Hematopoietic multipotent progenitor cell treated with erythropoietin and hydrocortisone succinate and interleukin-3 and kit ligand, for 17 days (in vitro differentiated cells): Measurements from ENCODE around the gene LY6G5B.

ENCODE experiments used
- DNase-seq: peaks from one replicate; pipeline ENCODE4 v3.0.0-alpha.2; 2015; ENCODE audit warnings: low spot score

The LY6G5B gene

GRCh38 chr6:31663126-31663960 lies 6.4 kb upstream of the LY6G5B start:
- DNase-seq, result peak; percentile 21

DNA sequence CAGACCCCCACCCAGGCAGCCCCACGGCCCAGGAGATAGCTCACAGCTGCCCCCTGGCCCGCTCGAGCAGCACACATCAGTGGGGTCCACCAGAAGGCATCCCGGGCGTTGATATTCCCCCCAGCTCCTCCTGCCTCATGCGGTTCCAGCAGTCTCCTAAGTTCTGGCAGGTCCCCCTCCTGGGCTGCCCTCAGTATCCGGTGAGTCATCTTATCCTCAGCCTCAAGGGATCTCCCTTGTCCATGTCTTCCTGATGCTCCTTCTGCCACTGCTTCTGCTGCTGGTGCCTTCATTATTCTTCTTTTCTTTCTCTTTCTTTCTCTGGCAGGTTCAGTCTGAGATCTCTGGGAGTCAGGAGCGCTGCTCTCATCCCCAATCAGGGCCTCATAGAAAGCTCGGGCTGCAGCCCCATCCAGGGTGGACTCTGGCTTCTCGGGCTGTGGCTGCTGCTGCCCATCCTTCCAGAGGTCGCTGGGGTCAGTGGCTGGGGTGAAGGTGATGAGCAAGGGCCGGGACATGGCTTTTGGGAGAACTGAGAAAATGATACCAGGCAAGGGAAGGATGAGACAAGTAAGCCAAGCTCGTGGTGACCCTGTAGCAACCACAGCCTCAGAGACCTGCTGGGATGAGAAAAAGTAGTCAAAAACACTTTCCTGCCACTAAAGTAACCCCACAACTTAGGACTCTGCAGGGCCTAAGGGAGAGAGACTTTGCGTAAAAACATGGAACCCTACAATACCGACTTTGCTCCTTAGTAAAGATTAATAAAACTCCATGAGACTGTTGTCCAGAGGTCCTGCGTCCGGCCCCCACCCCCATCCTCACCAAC lies 5.6 kb upstream of the LY6G5B start:
- peak; percentile 48 for DNase-seq

- peak; percentile 89 for DNase-seq
These were observed 4.8 kb upstream of the LY6G5B start, which contains the start of gene GPANK1 for GRCh38 chr6:31664790-31665500. GPANK1 (minus strand) TSS chr6:31664997; CDS start chr6:31664478, 519 bp downstream.

GRCh38 chr6:31665501-31666336 lies 4.1 kb upstream of the LY6G5B start, which contains the start of gene CSNK2B:
CSNK2B (plus strand) TSS chr6:31666080; CDS start chr6:31666832, 752 bp downstream.
- peak; percentile 97 for DNase-seq

DNA sequence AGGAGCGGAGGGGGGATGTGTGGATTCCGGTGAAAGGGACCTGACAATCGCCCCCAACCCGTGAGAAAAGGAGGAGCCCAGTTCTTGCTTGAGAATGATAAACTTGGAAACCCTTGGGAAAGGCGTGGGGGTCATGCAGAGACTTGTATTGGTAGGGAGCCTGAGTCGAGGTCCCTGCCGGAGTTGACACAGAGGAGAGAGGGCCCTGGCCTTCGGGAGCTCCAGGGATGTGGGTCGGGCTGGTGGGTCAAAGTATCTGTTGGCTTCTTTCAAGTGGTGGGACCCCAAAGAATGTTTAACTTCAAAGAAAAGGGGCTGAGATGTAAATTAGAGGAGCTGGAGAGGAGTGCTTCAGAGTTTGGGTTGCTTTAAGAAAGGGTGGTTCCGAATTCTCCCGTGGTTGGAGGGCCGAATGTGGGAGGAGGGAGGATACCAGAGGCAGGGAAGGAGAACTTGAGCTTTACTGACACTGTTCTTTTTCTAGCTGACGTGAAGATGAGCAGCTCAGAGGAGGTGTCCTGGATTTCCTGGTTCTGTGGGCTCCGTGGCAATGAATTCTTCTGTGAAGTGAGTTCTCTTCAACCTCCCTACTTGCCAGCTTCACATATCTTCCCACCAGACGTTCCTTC lies 3.3 kb upstream of the LY6G5B start:
- peak; percentile 35 for DNase-seq

- no peak for DNase-seq
These were observed 6.6 kb downstream of the LY6G5B start for GRCh38 chr6:31676322-31676903.

DNA sequence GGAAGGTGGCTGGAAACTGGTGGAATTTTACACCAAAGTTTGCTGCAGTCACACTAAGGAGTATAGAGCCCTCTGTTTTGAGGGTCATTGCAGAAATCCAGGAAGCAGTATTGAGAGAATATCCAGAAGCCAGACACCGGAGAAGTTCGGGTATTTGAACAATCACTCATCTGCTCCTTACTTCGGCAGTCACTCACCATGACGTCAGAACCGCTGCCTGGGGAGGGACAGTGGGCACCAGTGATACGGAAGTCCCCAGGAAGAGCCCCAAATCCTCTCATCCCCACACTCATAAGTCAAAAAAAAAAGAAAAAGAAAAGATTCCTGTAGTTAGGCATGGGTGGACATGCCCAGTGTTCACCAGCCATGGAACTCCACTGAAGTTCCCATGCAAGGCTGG lies 7.1 kb downstream of the LY6G5B start:
- no peak for DNase-seq

DNA sequence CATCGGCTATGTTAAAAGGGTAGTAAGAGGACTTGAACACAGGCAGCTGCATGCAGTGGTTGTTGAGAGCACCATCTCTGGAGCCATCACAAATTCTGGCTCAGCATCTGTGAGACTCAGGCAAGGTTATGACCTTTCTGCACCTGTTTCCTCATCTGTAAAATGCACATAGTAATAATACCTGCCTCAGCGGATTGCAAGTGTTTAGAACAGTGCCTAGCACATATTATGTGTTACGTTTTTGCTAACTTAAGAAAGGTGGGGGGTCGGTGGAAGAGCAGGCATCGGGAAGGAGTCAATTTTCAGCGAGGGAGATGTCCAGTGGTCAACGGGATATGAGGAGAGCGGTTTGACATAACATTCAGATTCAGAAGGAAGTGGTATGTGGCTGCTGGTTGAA lies 8.2 kb downstream of the LY6G5B start:
- no peak for DNase-seq

DNA sequence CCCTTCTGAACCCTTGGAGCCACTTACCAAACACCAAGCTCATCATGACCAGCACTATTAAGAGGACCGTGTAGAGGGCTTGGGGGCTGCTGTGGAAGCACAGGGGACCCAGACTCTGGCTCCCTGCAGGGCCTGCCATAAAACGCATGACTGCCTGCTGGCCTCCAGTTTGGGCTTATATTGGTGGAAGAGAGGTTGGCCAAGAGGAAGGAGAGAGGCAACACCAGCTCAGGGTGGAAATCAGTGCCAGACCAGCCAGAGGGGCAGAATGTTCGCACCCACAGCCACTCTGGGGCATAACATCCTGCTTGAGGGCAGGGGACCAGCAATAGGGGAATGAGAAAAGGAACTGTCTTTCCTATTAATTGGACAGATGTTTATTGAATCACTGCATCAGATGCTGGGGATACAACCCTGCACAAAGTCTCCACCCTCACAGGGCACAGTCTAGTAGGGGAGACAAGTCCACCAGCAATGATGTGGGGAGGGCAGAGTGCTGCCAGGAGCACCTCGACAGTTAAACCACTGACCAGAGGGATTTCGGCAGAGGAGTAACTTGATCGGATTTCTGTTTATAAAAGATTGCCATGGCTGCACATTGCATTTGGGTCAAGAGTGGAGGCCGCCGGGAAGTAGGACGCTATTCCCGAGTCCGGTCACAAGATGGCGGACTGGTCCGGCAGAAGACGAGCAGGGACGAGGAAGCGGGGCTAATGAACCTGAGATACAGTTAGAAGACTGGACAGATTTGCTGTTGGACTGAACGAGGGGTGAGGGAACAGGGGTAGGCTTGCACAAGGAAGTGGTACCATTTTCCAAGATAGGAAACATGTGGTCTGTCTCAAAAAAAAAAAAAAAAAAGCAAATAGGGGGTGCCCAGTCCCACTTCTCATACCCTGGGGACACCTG lies 10.7 kb downstream of the LY6G5B start, which contains the start of gene LY6G5C:
Gene LY6G5C, minus strand, starts transcription at position 842 of the 909 bp plus-strand sequence. Its CDS starts 694 bp downstream, at position 148.
- DNase-seq, result peak; percentile 80

GRCh38 chr6:31681135-31681671 lies 11.4 kb downstream of the LY6G5B start:
- no peak for DNase-seq

DNA sequence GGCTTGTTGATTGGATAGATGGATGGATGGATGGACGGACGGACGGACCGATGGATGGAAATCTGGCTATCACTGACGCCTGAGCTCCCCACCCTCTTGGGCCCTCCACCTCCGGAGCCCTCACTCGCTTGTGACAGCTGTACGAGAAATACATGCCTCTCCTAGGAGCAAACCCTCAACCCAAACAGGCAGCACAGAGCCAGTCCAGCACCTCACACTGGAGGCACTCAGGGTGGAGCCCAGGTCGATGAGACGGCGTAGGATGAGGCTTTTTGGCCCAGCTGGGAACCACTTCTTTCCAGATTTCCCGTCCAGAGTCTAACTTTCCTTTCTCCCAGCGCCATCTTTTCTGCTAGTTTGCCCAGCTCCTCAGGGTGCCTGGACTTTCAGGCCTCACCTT lies 13.8 kb downstream of the LY6G5B start:
- no peak for DNase-seq

GRCh38 chr6:31686483-31686882 lies 16.7 kb downstream of the LY6G5B start:
- DNase-seq, result peak; percentile 31

GRCh38 chr6:31687321-31687720 lies 17.5 kb downstream of the LY6G5B start:
- no peak for DNase-seq

DNA sequence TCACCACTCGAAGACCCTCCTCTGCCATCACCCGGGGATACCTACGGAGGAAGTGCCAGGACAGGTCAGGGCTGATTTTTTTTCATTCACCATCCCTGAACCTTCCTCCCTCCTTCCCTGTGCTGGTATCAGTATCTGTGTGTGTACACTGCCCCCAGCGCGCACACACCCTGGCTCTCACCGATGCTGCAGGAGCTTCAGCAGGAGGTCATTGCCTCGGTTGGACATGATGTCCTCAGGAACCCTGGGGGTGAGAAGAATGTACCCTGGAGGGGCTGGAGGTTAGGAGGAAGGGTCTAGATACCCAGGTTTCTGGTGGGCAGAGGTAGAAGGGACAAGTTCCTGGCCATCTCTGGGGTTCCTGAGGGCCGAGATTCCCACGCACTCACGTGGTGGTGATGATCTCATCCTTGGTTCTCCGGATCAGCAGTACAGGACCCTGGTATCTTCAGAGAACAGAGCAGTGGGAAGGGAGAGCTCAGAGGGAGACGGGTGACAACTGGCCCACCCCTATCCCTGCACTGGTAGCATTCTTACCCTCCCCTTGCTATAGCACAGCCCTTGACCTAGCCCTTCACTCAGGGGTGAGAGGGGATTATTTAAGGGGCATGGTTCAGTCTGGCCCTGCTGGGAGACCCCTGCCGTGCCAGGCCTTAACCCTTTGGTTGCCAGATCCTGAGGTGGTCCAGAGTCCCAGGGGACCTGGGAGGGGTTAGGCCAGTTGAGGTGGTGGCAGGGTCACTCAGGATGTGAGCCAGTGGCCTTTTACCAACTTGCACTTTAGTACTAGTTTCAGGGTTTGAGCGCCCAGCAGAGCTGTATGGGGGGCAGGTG lies 18.3 kb downstream of the LY6G5B start:
- DNase-seq, result no peak

DNA sequence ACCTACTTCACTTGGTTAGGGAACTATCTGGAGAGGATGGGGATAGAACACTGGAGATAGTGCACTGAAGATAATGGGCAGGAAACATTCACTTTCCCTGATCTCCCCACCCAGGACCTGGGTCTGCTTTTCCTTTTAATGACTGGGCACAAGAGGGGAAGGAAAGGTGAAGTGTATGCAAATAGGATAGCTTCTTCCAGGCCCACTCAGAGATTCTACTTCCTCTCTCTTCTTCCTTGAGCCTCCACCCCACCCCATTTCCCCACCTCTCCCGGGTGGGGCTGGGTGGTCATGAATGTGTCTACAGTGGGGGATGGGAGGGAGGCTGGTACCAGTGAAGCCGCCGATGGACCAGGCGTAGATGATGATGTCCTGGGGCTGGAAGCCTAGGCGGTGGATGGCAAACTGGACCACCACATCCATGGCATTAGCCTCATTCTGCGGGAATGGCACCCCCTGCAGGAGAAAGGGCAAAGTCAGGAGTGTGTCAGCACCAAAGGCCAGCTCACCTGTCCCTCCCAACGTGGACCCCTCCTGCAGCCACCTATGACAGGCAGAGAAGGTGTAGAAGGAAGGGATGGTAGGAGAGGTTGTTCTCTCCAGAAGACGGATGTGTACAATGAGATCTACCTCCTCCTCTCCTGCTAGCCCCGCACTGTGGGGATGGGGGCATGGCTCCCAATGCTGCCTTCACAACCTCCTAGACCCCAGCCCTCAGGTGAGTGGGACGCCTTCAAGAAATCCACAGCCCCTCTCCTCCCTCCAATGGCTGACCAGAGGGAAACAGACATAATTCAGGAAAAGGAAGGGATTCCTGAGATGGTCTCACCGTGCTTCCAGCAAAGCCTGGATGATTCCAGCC lies 19.7 kb downstream of the LY6G5B start:
- peak; percentile 23 for DNase-seq

DNA sequence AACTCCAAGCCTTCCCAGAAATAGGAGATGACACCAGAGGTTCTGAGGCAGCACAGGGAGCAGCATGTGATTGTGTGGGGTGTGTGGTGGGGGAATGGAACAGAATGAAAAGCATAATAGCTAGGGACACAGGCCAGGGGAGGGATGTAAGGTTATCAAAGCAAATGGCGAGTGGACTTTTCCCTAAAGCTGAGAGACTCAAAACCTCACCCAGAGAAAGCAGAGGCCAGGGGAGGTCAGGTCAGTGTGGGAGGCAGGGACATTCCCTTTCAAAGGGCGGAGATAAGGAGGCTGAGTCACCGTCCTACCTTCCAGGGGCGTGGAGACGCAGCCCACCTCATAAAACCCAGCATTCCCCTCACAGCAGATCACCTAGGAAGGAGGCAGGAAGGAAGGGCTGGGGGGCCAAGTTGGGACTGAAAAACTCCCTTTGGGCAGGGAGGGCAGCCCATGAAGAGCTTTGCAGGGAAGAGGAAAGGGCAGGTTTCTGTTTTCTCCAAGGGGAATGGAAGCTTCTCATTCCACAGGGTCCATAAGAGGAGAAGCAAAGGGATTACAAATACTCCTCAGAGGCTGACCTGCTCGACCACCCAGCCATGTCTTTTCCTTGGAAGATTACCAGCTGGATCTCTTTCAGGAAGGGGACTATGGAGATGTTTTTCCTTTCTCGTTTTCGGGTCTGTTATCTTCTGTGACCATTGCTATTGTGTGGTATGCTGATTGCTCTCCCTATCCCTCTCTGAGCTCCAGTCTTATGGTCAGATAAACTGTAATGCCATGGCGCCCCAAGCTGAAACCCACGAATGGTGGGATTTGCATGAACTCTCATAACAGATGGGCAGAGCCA lies 20.7 kb downstream of the LY6G5B start:
- peak; percentile 27 for DNase-seq
